ENCODE data around the gene ARL2. TPM values are rescaled to one million over a fixed set of nuclear protein-coding genes. Genes with fewer than 3 reads are reported as not detected.

Gene ARL2
- polyA plus RNA-seq, 1 of the 3 experiments (the other 2 are of a cell fraction) = 252 TPM

DNA sequence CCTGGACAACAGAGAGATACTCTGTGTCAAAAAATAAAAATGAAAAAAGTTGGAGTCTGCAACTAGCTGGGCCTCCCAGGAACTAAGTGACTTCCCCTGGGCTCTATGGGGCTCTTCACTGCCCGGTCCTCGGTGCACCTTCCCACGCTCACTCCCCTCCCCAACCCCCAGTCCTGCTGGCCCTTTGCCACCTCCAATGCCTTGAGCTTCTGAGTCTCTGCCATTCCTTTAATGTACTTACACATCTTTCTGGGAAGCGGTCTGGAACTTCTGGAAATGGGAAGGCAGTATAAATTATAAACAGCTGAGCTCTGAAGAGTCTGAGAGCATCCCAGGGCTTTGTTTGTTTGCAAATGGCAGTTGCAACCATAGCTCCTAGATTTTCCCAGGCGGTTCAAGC is 11.3 kb upstream of the ARL2 start:
- no peaks in the 10 kb centered on the region for H3K9me2 ChIP-seq
- ChIA-PET CTCF (interaction anchor here (1.1 to 3.4 kb wide), 4 partner anchors 10 to 110 kb away, joined by 3 to 26 read pairs (median 7); partner anchors contain the start of genes ARL2 and SNX15), POLR2A (no interaction called here)

More for the DNA sequence above, 11.3 kb upstream of the ARL2 start:
- Histone ChIP-seq H3K4me3 (ENCODE audit: low read depth in 2 of 2, low read length in 1 of 2) (no peak overlapping the region), H4K20me1 (ENCODE audit: insufficient read depth) (no peaks in the 10 kb centered on the region), H3K27me3 (ENCODE audit: insufficient read depth) (no peaks in the 10 kb centered on the region), H2AFZ (ENCODE audit: low read depth) (no peak overlapping the region), H3K9ac (no peak overlapping the region), H3K27ac (ENCODE audit: low read depth in 2 of 2, low read length in 1 of 2) (no peak overlapping the region), H3K4me1 (ENCODE audit: control insufficient read depth in 1 of 2, insufficient read depth in 2 of 2, low read depth in 1 of 2, low read length in 1 of 2) (peaks cover 0 to 5% of the 10 kb centered on the region in 2 experiments; a peak in 1 of 4 replicates), H3F3A (replicated peaks; ENCODE audit: insufficient read depth) (no peaks in the 10 kb centered on the region), H3K9me3 (no peaks in the 10 kb centered on the region), H3K4me2 (no peak overlapping the region), H3K79me2 (ENCODE audit: insufficient read depth) (no peaks in the 10 kb centered on the region), H3K36me3 (replicated peaks in 1 of 2; ENCODE audit: control insufficient read depth in 1 of 2, insufficient read depth in 2 of 2, low read length in 1 of 2) (no peaks in the 10 kb centered on the region)
- no peak for DNase-seq
- TF ChIP-seq NRF1 (IDR thresholded peaks at IDR 0.05; ENCODE audit: low read depth, low read length) = no peak
- no peak for TF ChIP-seq FOXJ3 (CRISPR knock-in tag; IDR thresholded peaks at IDR 0.05)
- no peak for TF ChIP-seq TEAD4 (IDR thresholded peaks at IDR 0.05; ENCODE audit: borderline replicate concordance, insufficient read depth)
- TF ChIP-seq, protein P1, sequence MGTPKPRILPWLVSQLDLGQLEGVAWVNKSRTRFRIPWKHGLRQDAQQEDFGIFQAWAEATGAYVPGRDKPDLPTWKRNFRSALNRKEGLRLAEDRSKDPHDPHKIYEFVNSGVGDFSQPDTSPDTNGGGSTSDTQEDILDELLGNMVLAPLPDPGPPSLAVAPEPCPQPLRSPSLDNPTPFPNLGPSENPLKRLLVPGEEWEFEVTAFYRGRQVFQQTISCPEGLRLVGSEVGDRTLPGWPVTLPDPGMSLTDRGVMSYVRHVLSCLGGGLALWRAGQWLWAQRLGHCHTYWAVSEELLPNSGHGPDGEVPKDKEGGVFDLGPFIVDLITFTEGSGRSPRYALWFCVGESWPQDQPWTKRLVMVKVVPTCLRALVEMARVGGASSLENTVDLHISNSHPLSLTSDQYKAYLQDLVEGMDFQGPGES (IDR thresholded peaks at IDR 0.05; ENCODE audit: low read depth, low read length) = no peak
- no peak for TF ChIP-seq NFIC (IDR thresholded peaks at IDR 0.05; ENCODE audit: borderline replicate concordance)
- TF ChIP-seq, protein P2, sequence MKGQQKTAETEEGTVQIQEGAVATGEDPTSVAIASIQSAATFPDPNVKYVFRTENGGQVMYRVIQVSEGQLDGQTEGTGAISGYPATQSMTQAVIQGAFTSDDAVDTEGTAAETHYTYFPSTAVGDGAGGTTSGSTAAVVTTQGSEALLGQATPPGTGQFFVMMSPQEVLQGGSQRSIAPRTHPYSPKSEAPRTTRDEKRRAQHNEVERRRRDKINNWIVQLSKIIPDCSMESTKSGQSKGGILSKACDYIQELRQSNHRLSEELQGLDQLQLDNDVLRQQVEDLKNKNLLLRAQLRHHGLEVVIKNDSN (IDR thresholded peaks at IDR 0.05; ENCODE audit: borderline replicate concordance, low read depth) = no peak
- TF ChIP-seq SMC3 (IDR thresholded peaks at IDR 0.05; ENCODE audit: low read depth, low read length) = no peak
- TF ChIP-seq, protein P3, sequence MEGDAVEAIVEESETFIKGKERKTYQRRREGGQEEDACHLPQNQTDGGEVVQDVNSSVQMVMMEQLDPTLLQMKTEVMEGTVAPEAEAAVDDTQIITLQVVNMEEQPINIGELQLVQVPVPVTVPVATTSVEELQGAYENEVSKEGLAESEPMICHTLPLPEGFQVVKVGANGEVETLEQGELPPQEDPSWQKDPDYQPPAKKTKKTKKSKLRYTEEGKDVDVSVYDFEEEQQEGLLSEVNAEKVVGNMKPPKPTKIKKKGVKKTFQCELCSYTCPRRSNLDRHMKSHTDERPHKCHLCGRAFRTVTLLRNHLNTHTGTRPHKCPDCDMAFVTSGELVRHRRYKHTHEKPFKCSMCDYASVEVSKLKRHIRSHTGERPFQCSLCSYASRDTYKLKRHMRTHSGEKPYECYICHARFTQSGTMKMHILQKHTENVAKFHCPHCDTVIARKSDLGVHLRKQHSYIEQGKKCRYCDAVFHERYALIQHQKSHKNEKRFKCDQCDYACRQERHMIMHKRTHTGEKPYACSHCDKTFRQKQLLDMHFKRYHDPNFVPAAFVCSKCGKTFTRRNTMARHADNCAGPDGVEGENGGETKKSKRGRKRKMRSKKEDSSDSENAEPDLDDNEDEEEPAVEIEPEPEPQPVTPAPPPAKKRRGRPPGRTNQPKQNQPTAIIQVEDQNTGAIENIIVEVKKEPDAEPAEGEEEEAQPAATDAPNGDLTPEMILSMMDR (IDR thresholded peaks at IDR 0.05) = no peak
- TF ChIP-seq, protein P4, sequence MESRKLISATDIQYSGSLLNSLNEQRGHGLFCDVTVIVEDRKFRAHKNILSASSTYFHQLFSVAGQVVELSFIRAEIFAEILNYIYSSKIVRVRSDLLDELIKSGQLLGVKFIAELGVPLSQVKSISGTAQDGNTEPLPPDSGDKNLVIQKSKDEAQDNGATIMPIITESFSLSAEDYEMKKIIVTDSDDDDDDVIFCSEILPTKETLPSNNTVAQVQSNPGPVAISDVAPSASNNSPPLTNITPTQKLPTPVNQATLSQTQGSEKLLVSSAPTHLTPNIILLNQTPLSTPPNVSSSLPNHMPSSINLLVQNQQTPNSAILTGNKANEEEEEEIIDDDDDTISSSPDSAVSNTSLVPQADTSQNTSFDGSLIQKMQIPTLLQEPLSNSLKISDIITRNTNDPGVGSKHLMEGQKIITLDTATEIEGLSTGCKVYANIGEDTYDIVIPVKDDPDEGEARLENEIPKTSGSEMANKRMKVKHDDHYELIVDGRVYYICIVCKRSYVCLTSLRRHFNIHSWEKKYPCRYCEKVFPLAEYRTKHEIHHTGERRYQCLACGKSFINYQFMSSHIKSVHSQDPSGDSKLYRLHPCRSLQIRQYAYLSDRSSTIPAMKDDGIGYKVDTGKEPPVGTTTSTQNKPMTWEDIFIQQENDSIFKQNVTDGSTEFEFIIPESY (IDR thresholded peaks at IDR 0.05; ENCODE audit: borderline replicate concordance, low read depth) = no peak
- no peak for TF ChIP-seq GATA2 (CRISPR knock-in tag; IDR thresholded peaks at IDR 0.05)
- TF ChIP-seq JUND (IDR thresholded peaks at IDR 0.05) = no peak
- TF ChIP-seq RFX5 (IDR thresholded peaks at IDR 0.05; ENCODE audit: low read length) = no peak
- 56% methylated on average over 5 of the region's 5 CpGs for WGBS (ENCODE audit: low lambda C conversion rate)
